ENCODE data around the gene NSUN7. TPM values are rescaled to one million over a fixed set of nuclear protein-coding genes. Genes with fewer than 3 reads are reported as not detected.

Gene NSUN7
- total RNA-seq, 1 donor from 2014 or later = 4.7 TPM

- peaks cover 9% of the 10 kb centered on the region for H3K36me3 Mint-ChIP-seq (ENCODE audit: low read depth)
- no peaks in the 10 kb centered on the region for H3K4me1 Mint-ChIP-seq
- H3K9me3 Mint-ChIP-seq = peaks cover 4% of the 10 kb centered on the region
- no peak overlapping the region for H3K27ac Mint-ChIP-seq (ENCODE audit: unreplicated experiment)
- H3K4me3 Mint-ChIP-seq = no peak overlapping the region
- no peak for TF ChIP-seq CTCF (conservative IDR thresholded peaks at IDR 0.05)
- DNase-seq (ENCODE audit: low read depth, low spot score) = no peak
- H3K27me3 Mint-ChIP-seq (ENCODE audit: low read depth) = no peaks in the 10 kb centered on the region
These were observed 19.5 kb downstream of the NSUN7 start for GRCh38 chr4:40769266-40769665.

- Mint-ChIP-seq H3K9me3 (peaks cover 8% of the 10 kb centered on the region), H3K36me3 (ENCODE audit: low read depth) (peaks cover 12% of the 10 kb centered on the region), H3K27me3 (ENCODE audit: low read depth) (no peaks in the 10 kb centered on the region), H3K27ac (ENCODE audit: unreplicated experiment) (no peak overlapping the region), H3K4me1 (no peaks in the 10 kb centered on the region), H3K4me3 (no peak overlapping the region)
- no peak for TF ChIP-seq CTCF (conservative IDR thresholded peaks at IDR 0.05)
- DNase-seq (ENCODE audit: low read depth, low spot score) = no peak
These were observed 28.3 kb downstream of the NSUN7 start for GRCh38 chr4:40778090-40778489.

- H3K9me3 Mint-ChIP-seq = peaks cover 13% of the 10 kb centered on the region
- no peak for TF ChIP-seq CTCF (conservative IDR thresholded peaks at IDR 0.05)
- H3K36me3 Mint-ChIP-seq (ENCODE audit: low read depth) = peaks cover 11% of the 10 kb centered on the region
- no peak overlapping the region for H3K27ac Mint-ChIP-seq (ENCODE audit: unreplicated experiment)
- no peak for DNase-seq (ENCODE audit: low read depth, low spot score)
- no peaks in the 10 kb centered on the region for H3K27me3 Mint-ChIP-seq (ENCODE audit: low read depth)
- H3K4me1 Mint-ChIP-seq = no peaks in the 10 kb centered on the region
- H3K4me3 Mint-ChIP-seq = no peak overlapping the region
These were observed 33.1 kb downstream of the NSUN7 start for GRCh38 chr4:40782876-40783275.

- TF ChIP-seq CTCF (conservative IDR thresholded peaks at IDR 0.05) = no peak
These were observed 36.0 kb downstream of the NSUN7 start for GRCh38 chr4:40785727-40786126.

GRCh38 chr4:40788331-40788730 is 38.6 kb downstream of the NSUN7 start:
- TF ChIP-seq CTCF (conservative IDR thresholded peaks at IDR 0.05) = no peak
- peak overlapping the region; percentile 20 for H3K27ac Mint-ChIP-seq (ENCODE audit: unreplicated experiment)
- no peaks in the 10 kb centered on the region for H3K4me1 Mint-ChIP-seq
- no peaks in the 10 kb centered on the region for H3K27me3 Mint-ChIP-seq (ENCODE audit: low read depth)
- H3K4me3 Mint-ChIP-seq = no peak overlapping the region
- peaks cover 6% of the 10 kb centered on the region for H3K9me3 Mint-ChIP-seq
- H3K36me3 Mint-ChIP-seq (ENCODE audit: low read depth) = peaks cover 4% of the 10 kb centered on the region
- DNase-seq (ENCODE audit: low read depth, low spot score) = no peak

More at GRCh38 chr4:40785727-40786126, 36.0 kb downstream of the NSUN7 start:
- H3K4me1 Mint-ChIP-seq = no peaks in the 10 kb centered on the region
- H3K36me3 Mint-ChIP-seq (ENCODE audit: low read depth) = peaks cover 4% of the 10 kb centered on the region
- DNase-seq (ENCODE audit: low read depth, low spot score) = no peak
- no peaks in the 10 kb centered on the region for H3K27me3 Mint-ChIP-seq (ENCODE audit: low read depth)
- no peak overlapping the region for H3K4me3 Mint-ChIP-seq
- H3K27ac Mint-ChIP-seq (ENCODE audit: unreplicated experiment) = no peak overlapping the region
- H3K9me3 Mint-ChIP-seq = peaks cover 6% of the 10 kb centered on the region

- no peak for DNase-seq (ENCODE audit: low read depth, low spot score)
- Mint-ChIP-seq H3K4me1 (no peaks in the 10 kb centered on the region), H3K36me3 (ENCODE audit: low read depth) (peaks cover 4% of the 10 kb centered on the region), H3K4me3 (no peak overlapping the region), H3K27ac (ENCODE audit: unreplicated experiment) (no peak overlapping the region), H3K9me3 (peaks cover 6% of the 10 kb centered on the region), H3K27me3 (ENCODE audit: low read depth) (no peaks in the 10 kb centered on the region)
- TF ChIP-seq CTCF (conservative IDR thresholded peaks at IDR 0.05) = no peak
These were observed 39.3 kb downstream of the NSUN7 start for GRCh38 chr4:40789031-40789430.
